ENCODE results near the gene C1QC.

C1QC gene

DNA sequence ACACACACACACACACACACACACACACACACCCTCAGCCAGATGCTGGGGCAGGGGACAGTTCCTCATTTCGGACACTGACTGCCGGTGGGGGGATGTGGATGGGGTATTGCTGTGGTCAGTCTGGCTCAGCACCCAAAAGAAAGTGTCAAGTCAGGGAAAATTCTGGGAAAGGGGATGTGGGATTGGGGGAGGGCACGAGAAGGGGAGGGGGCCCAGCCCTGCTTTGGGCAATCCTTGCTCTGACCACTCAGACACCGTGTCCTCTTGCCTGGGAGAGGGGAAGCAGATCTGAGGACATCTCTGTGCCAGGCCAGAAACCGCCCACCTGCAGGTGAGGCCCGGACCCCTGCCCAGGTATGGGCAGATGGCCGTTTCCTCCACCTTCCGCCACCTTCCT, at the start of gene C1QC:
Gene C1QC, plus strand, starts transcription at position 253 of the 400 bp plus-strand sequence. CDS start 391 bp downstream, outside the sequence.
- Histone ChIP-seq H3K4me2 (ENCODE audit: low read length) (no peak within 1 kb of the TSS), H3K4me3 (ENCODE audit: low read length) (no peak within 1 kb of the TSS), H3K36me3 (replicated peaks; ENCODE audit: low read depth, low read length) (no peaks in the 10 kb centered on the region), H4K20me1 (ENCODE audit: insufficient read depth, low read length) (no peaks in the 10 kb centered on the region), H3K9me3 (ENCODE audit: insufficient read depth, low read length) (no peaks in the 10 kb centered on the region), H3K27me3 (ENCODE audit: low read depth, low read length) (no peaks in the 10 kb centered on the region), H2AFZ (ENCODE audit: low read depth, low read length) (no peak within 1 kb of the TSS), H3K79me2 (ENCODE audit: low read length) (no peaks in the 10 kb centered on the region), H3K27ac (ENCODE audit: low read length) (no peak within 1 kb of the TSS), H3K4me1 (ENCODE audit: low read length) (peaks cover 6% of the 10 kb centered on the region; the same call in 1 of the 2 replicates), H3K9ac (ENCODE audit: low read length) (no peak within 1 kb of the TSS)
- TF ChIP-seq, protein P1, sequence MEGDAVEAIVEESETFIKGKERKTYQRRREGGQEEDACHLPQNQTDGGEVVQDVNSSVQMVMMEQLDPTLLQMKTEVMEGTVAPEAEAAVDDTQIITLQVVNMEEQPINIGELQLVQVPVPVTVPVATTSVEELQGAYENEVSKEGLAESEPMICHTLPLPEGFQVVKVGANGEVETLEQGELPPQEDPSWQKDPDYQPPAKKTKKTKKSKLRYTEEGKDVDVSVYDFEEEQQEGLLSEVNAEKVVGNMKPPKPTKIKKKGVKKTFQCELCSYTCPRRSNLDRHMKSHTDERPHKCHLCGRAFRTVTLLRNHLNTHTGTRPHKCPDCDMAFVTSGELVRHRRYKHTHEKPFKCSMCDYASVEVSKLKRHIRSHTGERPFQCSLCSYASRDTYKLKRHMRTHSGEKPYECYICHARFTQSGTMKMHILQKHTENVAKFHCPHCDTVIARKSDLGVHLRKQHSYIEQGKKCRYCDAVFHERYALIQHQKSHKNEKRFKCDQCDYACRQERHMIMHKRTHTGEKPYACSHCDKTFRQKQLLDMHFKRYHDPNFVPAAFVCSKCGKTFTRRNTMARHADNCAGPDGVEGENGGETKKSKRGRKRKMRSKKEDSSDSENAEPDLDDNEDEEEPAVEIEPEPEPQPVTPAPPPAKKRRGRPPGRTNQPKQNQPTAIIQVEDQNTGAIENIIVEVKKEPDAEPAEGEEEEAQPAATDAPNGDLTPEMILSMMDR (IDR thresholded peaks at IDR 0.05; ENCODE audit: low read depth, low read length), result no peak
- no peak for TF ChIP-seq EZH2phosphoT487 (IDR thresholded peaks at IDR 0.05; ENCODE audit: low read depth)

DNA sequence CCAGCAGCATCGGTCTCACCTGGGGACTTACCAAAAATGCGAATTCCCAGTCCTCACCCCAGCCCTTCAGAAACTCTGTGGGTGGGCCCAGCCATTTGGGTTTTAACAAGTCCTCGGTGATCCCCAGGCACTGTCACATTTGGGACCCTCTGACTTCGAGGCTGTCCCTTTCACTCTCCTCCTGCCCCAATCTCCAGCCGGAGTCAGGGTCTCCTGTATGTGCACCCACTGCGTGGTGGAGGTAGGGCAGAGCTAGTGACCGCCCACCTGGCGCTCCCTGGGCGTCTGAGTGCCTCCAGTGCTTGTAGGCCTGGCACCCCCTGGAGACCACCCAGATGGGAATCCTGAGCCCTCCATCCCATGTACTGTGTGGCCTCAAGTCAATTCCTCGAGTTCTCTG, 49.0 kb upstream of the C1QC start:
- Histone ChIP-seq H3K36me3 (replicated peaks; ENCODE audit: low read depth, low read length) (no peaks in the 10 kb centered on the region), H3K27ac (ENCODE audit: low read length) (no peak overlapping the region), H3K9ac (ENCODE audit: low read length) (no peak overlapping the region), H3K9me3 (ENCODE audit: insufficient read depth, low read length) (no peaks in the 10 kb centered on the region), H3K4me1 (ENCODE audit: low read length) (no peaks in the 10 kb centered on the region), H3K4me3 (ENCODE audit: low read length) (no peak overlapping the region), H3K4me2 (ENCODE audit: low read length) (no peak overlapping the region), H3K27me3 (ENCODE audit: low read depth, low read length) (no peaks in the 10 kb centered on the region), H4K20me1 (ENCODE audit: insufficient read depth, low read length) (no peaks in the 10 kb centered on the region), H2AFZ (ENCODE audit: low read depth, low read length) (no peak overlapping the region), H3K79me2 (ENCODE audit: low read length) (no peaks in the 10 kb centered on the region)
- no peak for TF ChIP-seq EZH2phosphoT487 (IDR thresholded peaks at IDR 0.05; ENCODE audit: low read depth)
- TF ChIP-seq, protein P1 (IDR thresholded peaks at IDR 0.05; ENCODE audit: low read depth, low read length), result no peak

DNA sequence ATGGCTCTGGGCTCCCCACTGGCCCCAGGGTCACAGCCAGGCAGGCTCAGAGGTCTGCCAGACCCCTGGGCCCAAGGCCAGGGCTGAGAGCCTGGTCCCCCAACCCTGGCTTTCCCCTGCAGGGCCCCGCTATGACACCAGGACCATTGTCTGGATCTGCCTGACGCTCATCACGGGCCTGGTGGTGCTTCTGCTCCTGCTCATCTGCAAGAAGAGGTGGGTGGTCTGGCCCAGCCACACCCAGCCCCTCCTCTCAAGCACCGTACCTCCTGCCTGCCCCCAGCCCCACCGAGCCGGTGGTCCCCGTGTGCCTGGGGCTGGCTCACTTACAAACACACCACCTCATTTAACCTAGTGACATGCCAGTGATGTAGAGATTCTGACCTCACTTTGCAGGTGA, 48.3 kb upstream of the C1QC start:
- no peak overlapping the region for H2AFZ ChIP-seq (ENCODE audit: low read depth, low read length)
- H3K27me3 ChIP-seq (ENCODE audit: low read depth, low read length), result no peaks in the 10 kb centered on the region
- no peaks in the 10 kb centered on the region for H4K20me1 ChIP-seq (ENCODE audit: insufficient read depth, low read length)
- TF ChIP-seq, protein P1 (IDR thresholded peaks at IDR 0.05; ENCODE audit: low read depth, low read length), result no peak
- TF ChIP-seq EZH2phosphoT487 (IDR thresholded peaks at IDR 0.05; ENCODE audit: low read depth), result no peak
- no peaks in the 10 kb centered on the region for H3K79me2 ChIP-seq (ENCODE audit: low read length)
- H3K4me1 ChIP-seq (ENCODE audit: low read length), result no peaks in the 10 kb centered on the region
- no peaks in the 10 kb centered on the region for H3K9me3 ChIP-seq (ENCODE audit: insufficient read depth, low read length)
- H3K4me2 ChIP-seq (ENCODE audit: low read length), result no peak overlapping the region
- no peak overlapping the region for H3K27ac ChIP-seq (ENCODE audit: low read length)
- no peaks in the 10 kb centered on the region for H3K36me3 ChIP-seq (replicated peaks; ENCODE audit: low read depth, low read length)
- H3K9ac ChIP-seq (ENCODE audit: low read length), result no peak overlapping the region
- no peak overlapping the region for H3K4me3 ChIP-seq (ENCODE audit: low read length)

DNA sequence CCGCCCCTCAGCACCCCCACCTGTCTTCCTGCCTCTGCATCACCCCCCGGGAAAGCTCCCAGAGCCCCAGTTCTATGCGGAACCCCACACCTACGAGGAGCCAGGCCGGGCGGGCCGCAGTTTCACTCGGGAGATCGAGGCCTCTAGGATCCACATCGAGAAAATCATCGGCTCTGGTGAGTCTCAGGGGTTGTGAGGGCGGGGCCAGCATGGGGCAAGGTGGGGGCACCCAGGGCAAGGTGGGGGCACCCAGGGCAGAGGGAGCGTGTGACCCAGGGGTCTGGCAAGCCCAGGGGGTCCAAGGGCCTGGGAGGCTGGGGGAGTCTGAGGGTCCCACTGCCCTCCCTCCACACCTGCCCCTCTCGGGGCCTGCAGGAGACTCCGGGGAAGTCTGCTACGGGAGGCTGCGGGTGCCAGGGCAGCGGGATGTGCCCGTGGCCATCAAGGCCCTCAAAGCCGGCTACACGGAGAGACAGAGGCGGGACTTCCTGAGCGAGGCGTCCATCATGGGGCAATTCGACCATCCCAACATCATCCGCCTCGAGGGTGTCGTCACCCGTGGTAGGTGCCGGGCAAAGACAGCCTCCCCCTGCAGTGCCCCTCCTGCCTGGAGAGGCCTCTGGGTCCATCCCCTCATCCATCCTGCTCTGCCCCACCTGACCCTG, 46.0 kb upstream of the C1QC start:
- H3K4me3 ChIP-seq (ENCODE audit: low read length), result no peak overlapping the region
- no peaks in the 10 kb centered on the region for H3K27me3 ChIP-seq (ENCODE audit: low read depth, low read length)
- no peak overlapping the region for H3K9ac ChIP-seq (ENCODE audit: low read length)
- no peaks in the 10 kb centered on the region for H3K79me2 ChIP-seq (ENCODE audit: low read length)
- H3K9me3 ChIP-seq (ENCODE audit: insufficient read depth, low read length), result no peaks in the 10 kb centered on the region
- H3K4me1 ChIP-seq (ENCODE audit: low read length), result no peaks in the 10 kb centered on the region
- H3K36me3 ChIP-seq (replicated peaks; ENCODE audit: low read depth, low read length), result no peaks in the 10 kb centered on the region
- no peak for TF ChIP-seq EZH2phosphoT487 (IDR thresholded peaks at IDR 0.05; ENCODE audit: low read depth)
- TF ChIP-seq, protein P1 (IDR thresholded peaks at IDR 0.05; ENCODE audit: low read depth, low read length), result no peak
- H4K20me1 ChIP-seq (ENCODE audit: insufficient read depth, low read length), result no peaks in the 10 kb centered on the region
- no peak overlapping the region for H3K4me2 ChIP-seq (ENCODE audit: low read length)
- no peak overlapping the region for H3K27ac ChIP-seq (ENCODE audit: low read length)
- no peak overlapping the region for H2AFZ ChIP-seq (ENCODE audit: low read depth, low read length)
